HL-60 (cell line): ENCODE measurements around the gene RPAIN.

Experiments used
- DNase-seq, 2 experiments: peaks; one replicate each; pipeline ENCODE4 v3.0.0-alpha.2; 2010 to 2020; ENCODE audit warnings: low read depth in 1 of 2, low spot score in 1 of 2
- H3K27ac ChIP-seq: fragments of 250-450 bp; sonication (Bioruptor Pico); replicated peaks from 2 replicates; pipeline ENCODE4 v1.5.1; 2020; ENCODE audit warnings: mild to moderate bottlenecking, moderate library complexity
- H3K27me3 ChIP-seq: fragments of 250-450 bp; sonication (Bioruptor Pico); 2 replicates; pipeline ENCODE4 v1.5.1; 2021; ENCODE audit warnings: mild to moderate bottlenecking, moderate library complexity; ENCODE audit not compliant: insufficient read depth, poor library complexity, severe bottlenecking
- H3K4me3 ChIP-seq: replicated peaks from 2 replicates; pipeline ENCODE4 v1.5.1; 2011; ENCODE audit warnings: mild to moderate bottlenecking, control low read depth, low read length; ENCODE audit not compliant: insufficient read depth
- GABPA ChIP-seq: IDR thresholded peaks from 2 replicates; pipeline ENCODE4 v1.6.1; 2012; ENCODE audit warnings: low read depth
- POLR2AphosphoS5 ChIP-seq: IDR thresholded peaks from 2 replicates; pipeline ENCODE4 v1.6.1; 2012; ENCODE audit warnings: low read depth
- SPI1 ChIP-seq: IDR thresholded peaks from 2 replicates; pipeline ENCODE4 v1.6.1; 2012; ENCODE audit warnings: low read depth, mild to moderate bottlenecking, borderline replicate concordance
- TF ChIP-seq, protein P1 (sequence below): IDR thresholded peaks from one replicate; pipeline ENCODE4 v1.5.1; 2011; ENCODE audit warnings: low read length, control low read depth, inconsistent platforms; ENCODE audit not compliant: insufficient read depth
- TF ChIP-seq, protein P2 (sequence below): IDR thresholded peaks from 2 replicates; pipeline ENCODE4 v1.6.1; 2012; ENCODE audit warnings: low read depth; ENCODE audit not compliant: insufficient replicate concordance

The RPAIN gene

DNA sequence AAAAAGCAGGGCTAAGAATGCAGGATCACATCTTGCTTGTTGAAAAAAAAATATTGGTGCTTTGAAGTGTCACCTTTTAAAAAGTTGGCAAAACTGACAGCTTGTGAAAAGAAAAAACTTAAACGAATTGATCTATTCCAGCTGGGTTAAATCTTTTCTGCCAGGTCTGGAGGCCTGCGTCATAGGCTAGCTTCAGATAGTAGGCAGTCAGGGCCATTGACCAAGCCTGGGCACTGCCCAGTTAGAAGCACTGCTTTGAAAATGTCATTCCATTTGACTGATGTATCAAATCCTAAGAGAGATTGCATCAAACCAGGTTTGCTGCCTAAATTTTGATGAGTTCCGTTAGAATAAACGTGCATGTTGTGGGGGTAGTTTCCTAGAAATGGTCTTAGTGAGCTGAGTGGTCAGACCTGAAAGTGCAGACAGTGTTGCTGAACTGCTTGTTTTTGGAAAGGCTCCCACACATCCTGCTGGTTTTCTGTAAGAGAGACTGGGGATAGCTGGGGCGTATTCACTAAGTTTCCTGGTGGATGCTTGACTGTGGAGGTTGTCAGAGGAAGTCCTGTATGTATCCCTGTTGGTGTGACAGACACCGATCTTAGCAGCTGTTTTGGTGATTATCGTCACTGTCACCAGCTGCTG lies 39.4 kb upstream of the RPAIN start:
- no peak for TF ChIP-seq GABPA
- TF ChIP-seq SPI1 = no peak
- TF ChIP-seq, protein P1, sequence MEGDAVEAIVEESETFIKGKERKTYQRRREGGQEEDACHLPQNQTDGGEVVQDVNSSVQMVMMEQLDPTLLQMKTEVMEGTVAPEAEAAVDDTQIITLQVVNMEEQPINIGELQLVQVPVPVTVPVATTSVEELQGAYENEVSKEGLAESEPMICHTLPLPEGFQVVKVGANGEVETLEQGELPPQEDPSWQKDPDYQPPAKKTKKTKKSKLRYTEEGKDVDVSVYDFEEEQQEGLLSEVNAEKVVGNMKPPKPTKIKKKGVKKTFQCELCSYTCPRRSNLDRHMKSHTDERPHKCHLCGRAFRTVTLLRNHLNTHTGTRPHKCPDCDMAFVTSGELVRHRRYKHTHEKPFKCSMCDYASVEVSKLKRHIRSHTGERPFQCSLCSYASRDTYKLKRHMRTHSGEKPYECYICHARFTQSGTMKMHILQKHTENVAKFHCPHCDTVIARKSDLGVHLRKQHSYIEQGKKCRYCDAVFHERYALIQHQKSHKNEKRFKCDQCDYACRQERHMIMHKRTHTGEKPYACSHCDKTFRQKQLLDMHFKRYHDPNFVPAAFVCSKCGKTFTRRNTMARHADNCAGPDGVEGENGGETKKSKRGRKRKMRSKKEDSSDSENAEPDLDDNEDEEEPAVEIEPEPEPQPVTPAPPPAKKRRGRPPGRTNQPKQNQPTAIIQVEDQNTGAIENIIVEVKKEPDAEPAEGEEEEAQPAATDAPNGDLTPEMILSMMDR = no peak
- no peak for TF ChIP-seq POLR2AphosphoS5
- TF ChIP-seq, protein P2, sequence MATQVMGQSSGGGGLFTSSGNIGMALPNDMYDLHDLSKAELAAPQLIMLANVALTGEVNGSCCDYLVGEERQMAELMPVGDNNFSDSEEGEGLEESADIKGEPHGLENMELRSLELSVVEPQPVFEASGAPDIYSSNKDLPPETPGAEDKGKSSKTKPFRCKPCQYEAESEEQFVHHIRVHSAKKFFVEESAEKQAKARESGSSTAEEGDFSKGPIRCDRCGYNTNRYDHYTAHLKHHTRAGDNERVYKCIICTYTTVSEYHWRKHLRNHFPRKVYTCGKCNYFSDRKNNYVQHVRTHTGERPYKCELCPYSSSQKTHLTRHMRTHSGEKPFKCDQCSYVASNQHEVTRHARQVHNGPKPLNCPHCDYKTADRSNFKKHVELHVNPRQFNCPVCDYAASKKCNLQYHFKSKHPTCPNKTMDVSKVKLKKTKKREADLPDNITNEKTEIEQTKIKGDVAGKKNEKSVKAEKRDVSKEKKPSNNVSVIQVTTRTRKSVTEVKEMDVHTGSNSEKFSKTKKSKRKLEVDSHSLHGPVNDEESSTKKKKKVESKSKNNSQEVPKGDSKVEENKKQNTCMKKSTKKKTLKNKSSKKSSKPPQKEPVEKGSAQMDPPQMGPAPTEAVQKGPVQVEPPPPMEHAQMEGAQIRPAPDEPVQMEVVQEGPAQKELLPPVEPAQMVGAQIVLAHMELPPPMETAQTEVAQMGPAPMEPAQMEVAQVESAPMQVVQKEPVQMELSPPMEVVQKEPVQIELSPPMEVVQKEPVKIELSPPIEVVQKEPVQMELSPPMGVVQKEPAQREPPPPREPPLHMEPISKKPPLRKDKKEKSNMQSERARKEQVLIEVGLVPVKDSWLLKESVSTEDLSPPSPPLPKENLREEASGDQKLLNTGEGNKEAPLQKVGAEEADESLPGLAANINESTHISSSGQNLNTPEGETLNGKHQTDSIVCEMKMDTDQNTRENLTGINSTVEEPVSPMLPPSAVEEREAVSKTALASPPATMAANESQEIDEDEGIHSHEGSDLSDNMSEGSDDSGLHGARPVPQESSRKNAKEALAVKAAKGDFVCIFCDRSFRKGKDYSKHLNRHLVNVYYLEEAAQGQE = no peak
- H3K4me3 ChIP-seq = no peak overlapping the region
- H3K27me3 ChIP-seq = no peaks in the 10 kb centered on the region
- no peak for DNase-seq
- H3K27ac ChIP-seq = no peak overlapping the region

DNA sequence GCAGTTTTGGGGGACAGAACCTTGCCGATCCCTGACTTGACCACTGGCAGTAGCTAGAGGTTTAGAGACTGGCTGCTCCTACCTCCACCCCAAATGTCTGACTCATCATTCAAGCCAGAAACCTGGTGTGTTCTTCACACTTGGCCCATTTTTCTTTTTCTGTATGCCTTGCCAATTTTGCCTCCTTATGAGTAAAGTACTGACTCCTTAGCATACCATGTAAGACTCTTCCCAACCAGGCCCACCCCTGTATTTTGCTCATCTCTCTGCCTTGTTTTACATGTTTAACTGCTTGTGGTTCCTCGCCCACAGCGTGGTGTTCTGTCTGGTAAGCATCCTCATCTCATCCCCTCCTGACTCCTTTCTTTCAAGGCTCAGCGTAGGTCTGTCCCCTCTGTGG lies 38.4 kb upstream of the RPAIN start:
- TF ChIP-seq SPI1 (no peak), GABPA (no peak), POLR2AphosphoS5 (no peak)
- TF ChIP-seq, protein P2 = no peak
- TF ChIP-seq, protein P1 = no peak
- no peaks in the 10 kb centered on the region for H3K27me3 ChIP-seq
- no peak overlapping the region for H3K27ac ChIP-seq
- no peak for DNase-seq
- no peak overlapping the region for H3K4me3 ChIP-seq

DNA sequence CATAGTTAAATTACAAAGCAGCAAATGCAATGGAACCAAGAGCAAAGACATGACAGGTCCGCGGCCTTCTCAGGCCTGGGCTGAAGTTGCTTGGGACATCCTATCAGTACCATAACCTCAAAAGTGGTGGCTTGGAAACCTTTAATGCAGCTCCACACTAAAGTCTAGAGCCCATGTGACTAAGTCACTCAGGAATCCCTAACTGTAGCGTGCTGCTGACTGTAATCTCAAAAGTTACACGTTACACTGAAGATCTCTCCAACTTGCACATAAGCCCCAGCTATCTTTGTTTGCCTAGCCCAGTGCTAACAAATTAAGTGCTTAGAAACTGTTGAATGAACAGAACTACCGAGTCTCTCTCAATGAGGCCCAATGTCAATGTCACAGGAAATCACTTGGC lies 28.3 kb upstream of the RPAIN start:
- H3K27me3 ChIP-seq = no peaks in the 10 kb centered on the region
- TF ChIP-seq GABPA (no peak), POLR2AphosphoS5 (no peak), SPI1 (no peak)
- TF ChIP-seq, protein P1 = no peak
- TF ChIP-seq, protein P2 = no peak
- DNase-seq = no peak
- no peak overlapping the region for H3K4me3 ChIP-seq
- no peak overlapping the region for H3K27ac ChIP-seq
